ENCODE results near the gene TRIM47.
"Not testable (repeated sequence)": the region's sequence is repeated elsewhere in the genome, so short reads cannot be mapped to it uniquely, and the experiment has no call there.

Gene TRIM47

DNA sequence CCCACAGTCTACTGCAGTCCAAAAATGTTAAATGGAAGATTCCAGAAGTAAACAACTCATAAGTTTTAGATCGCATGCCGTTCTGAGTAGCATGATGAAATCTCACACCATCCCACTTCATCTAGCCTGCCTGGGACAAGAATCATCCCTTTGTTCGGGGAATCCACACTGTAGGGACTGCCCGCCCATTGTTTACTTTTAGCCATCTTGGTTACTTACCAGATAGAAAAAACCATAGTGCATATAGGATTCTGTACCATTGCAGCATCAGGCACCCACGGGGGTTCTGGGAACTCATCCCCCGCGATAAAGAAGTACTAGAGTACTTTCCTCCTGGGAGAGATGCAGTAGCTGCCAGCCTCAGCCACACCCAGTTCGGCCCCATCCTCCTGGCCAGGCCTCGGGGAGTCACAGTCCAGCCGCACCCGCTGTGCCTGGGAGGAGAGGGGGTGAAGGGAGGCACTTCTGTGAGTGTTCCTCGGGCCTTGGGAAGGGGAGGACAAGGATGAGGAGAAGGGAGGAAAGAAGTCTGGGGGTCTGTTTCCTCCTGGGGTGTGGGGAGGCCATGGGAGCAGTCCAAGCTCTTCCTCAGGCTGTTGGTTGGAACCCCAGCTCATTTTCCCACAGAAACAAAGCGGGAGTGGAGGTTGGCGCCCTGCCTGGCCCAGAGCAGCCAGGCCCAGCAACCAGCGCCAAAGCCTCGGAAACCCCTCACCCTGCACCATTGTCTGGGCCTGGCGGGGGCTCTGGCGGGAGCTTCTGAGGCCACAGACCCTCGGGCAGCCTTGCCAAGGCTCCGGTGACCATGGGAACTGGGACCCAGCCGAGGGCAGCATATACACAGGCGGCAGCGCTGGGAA is 8.9 kb downstream of the TRIM47 start:
- DNase-seq (ENCODE audit: low read depth, low spot score), result no peak

DNA sequence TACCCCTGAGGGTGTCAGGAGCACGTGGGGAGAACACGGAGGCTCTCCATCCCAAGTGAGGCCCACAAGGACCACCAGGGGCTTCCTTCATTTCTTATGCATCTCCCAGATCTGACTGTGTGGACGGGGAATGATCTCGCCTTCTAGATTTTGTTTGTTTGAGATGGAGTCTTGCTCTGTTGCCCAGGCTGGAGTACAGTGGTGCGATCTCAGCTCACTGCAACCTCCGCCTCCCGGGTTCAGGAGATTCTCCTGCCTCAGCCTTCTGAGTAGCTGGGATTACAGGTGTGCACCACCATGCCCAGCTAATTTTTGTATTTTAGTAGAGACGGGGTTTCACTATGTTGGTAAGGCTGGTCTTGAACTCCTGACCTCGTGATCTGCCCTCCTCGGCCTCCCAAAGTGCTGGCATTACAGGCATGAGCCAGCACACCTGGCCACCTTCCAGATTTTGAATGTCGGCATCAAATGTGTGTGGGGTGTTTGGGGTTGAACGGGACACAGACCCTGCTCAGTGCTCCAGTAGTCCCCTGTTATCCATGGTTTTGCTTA is 9.6 kb downstream of the TRIM47 start:
- not testable (repeated sequence) for DNase-seq (ENCODE audit: low read depth, low spot score)

DNA sequence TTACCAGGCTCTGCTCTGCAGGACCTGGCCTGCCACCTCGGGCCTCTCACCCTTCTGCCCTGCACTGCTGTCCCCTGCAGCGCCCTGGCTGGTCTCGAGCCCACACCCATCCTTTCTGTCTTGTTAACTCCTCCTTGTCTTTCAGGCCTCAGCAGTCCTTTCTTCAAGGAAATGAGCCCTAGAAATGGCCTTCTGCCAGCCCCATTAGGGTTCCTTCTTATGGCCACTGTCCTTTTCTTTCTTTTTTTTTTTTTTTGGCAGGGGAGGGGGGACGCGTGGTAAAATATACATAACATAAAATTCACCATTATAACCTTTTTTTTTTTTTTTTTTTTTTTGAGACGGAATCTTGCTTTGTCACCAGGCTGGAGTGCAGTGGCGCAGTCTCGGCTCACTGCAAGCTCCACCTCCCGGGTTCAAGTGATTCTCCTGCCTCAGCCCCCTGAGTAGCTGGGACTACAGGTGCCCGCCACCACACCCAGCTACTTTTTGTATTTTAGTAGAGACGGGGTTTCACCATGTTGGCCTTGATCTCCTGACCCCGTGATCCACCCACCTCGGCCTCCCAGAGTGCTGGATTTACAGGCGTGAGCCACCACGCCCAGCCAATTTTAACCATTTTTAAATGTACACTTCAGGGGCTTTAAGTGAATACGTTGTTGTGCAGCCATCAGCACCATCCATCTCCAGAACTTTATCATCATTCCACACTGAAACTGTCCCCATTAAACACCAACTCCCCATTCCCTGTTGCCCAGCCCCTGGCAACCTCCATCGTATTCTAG is 12.8 kb downstream of the TRIM47 start:
- DNase-seq (ENCODE audit: low read depth, low spot score), result not testable (repeated sequence)

DNA sequence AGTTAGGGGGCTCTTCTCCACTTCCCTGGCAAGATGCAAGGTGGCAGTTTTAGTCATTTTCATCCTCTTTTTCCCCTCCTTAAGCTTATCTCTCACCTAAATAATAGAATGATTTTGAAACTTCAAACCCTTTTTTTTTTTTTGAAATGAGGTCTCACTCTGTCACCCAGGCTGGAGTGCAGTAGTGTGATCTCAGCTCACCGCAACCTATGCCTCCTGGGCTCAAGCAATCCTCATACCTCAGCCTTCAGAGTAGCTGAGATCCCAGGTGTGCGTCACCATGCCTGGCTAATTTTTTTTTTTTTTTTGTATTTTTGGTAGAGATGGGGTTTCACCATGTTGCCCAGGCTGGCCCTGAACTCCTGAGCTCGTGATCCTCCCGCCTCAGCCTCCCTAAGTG is 13.5 kb downstream of the TRIM47 start:
- not testable (repeated sequence) for DNase-seq (ENCODE audit: low read depth, low spot score)

DNA sequence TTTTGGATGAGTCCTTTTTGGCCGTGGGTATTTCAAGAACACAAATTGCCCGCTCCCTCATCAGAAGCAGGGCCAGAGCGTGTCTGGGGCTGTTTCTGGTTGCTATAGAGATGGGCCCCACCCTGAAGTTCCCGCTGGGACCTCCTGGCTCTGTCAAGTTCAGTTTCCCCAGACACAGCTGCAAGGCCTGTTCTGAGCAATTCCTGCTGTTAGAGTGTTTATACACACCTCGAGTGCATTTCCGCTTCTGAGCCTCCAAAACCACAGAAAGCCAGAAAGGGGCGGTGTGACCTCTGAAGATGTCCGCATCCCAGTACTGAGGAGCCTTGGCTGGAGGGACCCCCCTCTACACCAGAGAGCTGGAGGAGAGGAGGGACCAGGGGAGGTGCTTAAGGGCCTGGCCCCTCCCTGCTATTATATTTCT is 13.9 kb downstream of the TRIM47 start:
- no peak for DNase-seq (ENCODE audit: low read depth, low spot score)

GRCh38 chr17:75861927-75862317 is 16.5 kb downstream of the TRIM47 start:
- DNase-seq (ENCODE audit: low read depth, low spot score), result no peak

GRCh38 chr17:75859358-75859757 is 19.0 kb downstream of the TRIM47 start:
- not testable (repeated sequence) for DNase-seq (ENCODE audit: low read depth, low spot score)

- no peak for DNase-seq (ENCODE audit: low read depth, low spot score)
Observed at GRCh38 chr17:75856062-75856756, 22.2 kb downstream of the TRIM47 start.

DNA sequence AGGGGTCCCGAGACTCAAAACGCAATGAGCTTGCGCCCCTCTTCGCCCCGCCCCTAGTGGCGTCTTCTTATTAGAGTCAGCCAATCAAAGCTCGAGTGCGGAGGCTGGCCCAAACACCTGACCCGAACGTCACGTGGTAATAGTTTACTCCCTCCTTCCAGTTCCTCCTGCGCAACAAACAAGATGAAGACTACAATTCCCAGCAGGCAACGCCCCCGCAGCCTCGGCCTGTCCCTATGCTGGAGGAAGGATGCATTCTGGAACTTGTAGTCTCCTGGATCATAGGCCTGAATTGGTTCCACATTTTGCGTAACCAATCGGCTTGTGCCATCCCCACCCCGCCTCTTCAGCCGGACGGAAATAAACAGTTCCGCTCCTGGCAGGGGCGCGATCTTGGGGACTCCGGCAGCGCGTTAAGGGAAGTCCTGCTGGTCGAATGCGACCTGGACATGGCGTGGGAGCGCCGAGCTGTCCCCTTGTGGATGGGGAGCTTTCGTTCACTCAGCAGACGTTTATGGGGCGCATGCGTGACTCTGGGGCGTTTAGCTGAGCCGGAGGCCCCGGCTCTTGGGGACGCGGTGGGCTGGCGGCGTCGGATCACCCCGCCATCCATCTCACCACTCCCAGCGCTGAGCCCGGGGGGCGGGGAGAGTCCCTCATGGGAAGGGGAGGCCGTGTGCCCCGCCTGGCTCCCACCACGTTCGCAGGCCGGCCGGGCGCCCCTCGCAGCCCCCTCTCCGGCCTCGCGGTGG is 22.9 kb downstream of the TRIM47 start, which contains the start of gene WBP2:
Gene WBP2, minus strand, starts transcription at position 26 of the 752 bp plus-strand sequence. CDS start 38 bp downstream, outside the sequence.
- DNase-seq (ENCODE audit: low read depth, low spot score), result peak; percentile 100

DNA sequence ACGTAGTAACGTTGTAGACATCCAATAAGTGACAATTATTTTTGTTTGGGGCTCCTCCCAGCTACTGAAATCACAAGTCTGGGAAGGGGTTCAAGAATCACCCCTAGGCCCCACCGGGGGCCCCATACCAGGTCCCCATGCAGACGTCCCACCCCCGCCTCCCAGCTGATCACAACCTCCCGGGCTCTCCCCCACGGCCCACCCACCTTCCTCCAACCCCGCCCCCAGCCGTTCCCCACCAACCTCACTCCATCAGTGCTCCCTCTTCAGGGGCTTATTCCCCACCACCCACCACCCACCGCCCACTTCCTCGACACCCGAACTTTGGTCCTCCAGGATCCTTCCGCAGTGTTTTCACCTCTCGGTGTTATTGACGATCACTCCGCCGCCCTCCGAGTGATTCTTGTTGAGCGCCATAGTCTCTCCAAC is 23.5 kb downstream of the TRIM47 start:
- no peak for DNase-seq (ENCODE audit: low read depth, low spot score)

- DNase-seq (ENCODE audit: low read depth, low spot score), result no peak
Observed at GRCh38 chr17:75854101-75854748, 24.2 kb downstream of the TRIM47 start.

DNA sequence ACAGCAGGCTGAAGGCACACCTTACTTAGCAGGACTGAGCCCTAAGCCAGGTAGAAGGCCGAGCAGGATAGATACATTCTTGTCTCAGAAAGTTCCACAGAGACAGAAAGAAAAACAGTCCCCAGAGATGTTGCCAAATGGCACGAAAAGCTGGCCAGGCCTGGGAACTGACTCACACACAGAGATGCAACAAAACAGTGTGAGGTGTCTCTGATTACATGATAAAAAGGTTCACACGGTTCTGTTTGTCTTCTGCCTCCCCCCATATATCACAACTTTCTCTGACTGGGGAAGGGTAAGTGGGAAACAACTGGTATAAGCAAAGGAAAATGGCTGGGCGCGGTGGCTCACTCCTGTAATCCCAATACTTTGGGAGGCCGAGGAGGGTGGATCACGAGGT is 24.9 kb downstream of the TRIM47 start:
- no peak for DNase-seq (ENCODE audit: low read depth, low spot score)

GRCh38 chr17:75851693-75851991 is 26.7 kb downstream of the TRIM47 start:
- DNase-seq (ENCODE audit: low read depth, low spot score), result not testable (repeated sequence)

DNA sequence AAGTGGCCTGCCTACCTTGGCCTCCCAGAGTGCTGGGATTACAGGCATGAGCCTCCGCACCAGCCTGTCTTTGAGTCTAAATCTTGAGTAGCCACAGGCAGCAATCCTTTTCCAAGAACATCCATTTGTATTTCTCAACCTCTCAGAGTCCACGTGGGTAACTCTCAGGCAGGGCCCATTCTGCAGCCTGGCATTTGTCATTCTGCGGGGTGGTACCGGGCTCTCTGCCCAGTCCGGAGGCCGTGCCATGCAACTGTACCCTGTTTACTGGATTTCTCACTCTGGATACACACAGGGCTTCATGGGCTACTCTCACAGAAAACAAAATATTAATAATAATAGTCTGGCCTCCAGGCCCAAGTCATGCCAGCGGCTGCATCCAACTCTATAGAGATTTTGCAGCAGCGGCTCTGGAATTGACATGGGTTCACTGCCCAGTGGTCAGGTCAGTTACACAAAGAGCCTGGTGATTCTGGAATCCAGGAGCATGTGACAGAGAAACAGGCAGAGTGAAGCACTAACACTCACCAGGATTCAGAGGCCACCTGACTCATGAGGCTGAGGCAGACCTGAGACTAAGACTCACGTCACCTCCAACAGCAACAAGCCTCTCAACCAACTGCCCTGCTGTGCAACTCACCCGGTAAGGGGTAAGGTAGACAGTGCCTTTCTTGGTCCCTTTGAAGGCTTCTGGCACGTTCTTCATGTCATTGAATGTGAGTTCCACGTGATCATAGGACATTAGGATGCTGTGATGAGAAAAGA is 27.3 kb downstream of the TRIM47 start:
- no peak for DNase-seq (ENCODE audit: low read depth, low spot score)

- no peak for DNase-seq (ENCODE audit: low read depth, low spot score)
Observed at GRCh38 chr17:75849724-75850123, 28.7 kb downstream of the TRIM47 start.

GRCh38 chr17:75849279-75849646 is 29.1 kb downstream of the TRIM47 start:
- DNase-seq (ENCODE audit: low read depth, low spot score), result no peak

DNA sequence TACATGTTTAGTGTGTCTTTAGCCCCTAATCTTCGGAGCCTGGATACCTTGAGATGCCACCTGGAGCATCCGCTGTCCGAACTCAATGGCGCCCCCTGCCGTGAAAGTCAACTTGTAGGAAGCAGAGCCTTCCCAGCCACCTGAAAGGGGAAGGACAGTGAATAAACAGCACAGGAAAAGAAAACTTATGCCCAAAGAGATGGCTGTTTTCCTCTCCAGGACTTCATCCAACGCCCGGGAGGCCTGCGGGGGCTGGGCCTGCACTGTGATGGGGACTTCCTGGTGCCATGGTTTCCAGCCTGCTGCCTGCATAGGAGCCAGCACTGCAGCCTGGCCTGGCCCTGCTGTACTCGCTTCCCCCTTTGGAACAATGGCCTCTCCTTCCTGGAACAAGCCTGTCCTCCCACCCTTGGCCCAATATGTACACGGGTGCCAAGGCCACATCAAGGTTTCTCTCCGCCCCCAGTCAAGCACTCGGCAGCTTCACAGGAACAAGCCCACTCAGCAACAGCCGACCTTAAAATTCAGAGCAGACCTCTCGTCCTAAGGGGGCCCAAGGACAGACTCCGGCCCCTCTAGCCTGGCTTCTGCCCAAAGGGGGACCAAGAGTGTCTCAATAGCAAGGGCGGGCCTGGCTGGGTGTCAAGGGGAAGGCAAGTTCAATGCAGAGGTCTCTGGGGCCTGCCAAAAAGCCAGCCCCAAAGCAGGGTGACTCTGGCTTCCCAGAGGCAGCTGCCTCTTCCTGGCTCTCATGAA is 29.7 kb downstream of the TRIM47 start:
- DNase-seq (ENCODE audit: low read depth, low spot score), result no peak

GRCh38 chr17:75847614-75848522 is 30.5 kb downstream of the TRIM47 start:
- DNase-seq (ENCODE audit: low read depth, low spot score), result no peak
